IPS DF 6.9 (cell line): ENCODE results near the gene HYCC1.
A peak's percentile ranks its signal among the peaks of the same experiment; 100 is the strongest.
"Not testable (repeated sequence)": the region's sequence is repeated elsewhere in the genome, so short reads cannot be mapped to it uniquely, and the experiment has no call there.

Experiments
- DNase-seq: peaks from one replicate; pipeline ENCODE4 v3.0.0-alpha.2; 2013; ENCODE audit warnings: low read depth, low spot score
- H3K27ac ChIP-seq: one replicate; pipeline ENCODE4 v1.5.1; 2013; ENCODE audit warnings: low read length, control low read depth
- H3K27me3 ChIP-seq: 2 replicates; pipeline ENCODE4 v1.6.1; 2013; ENCODE audit warnings: mild to moderate bottlenecking, low read length; ENCODE audit not compliant: control insufficient read depth, insufficient read depth
- H3K36me3 ChIP-seq: 2 replicates; pipeline ENCODE4 v1.6.1; 2013; ENCODE audit warnings: low read length; ENCODE audit not compliant: control insufficient read depth, insufficient read depth
- H3K4me1 ChIP-seq: 2 replicates; pipeline ENCODE4 v1.6.1; 2013; ENCODE audit warnings: low read length; ENCODE audit not compliant: control insufficient read depth, insufficient read depth
- H3K4me3 ChIP-seq: 2 replicates; pipeline ENCODE4 v1.5.1; 2013; ENCODE audit warnings: mild to moderate bottlenecking, low read length
- H3K9me3 ChIP-seq: 2 replicates; pipeline ENCODE4 v1.6.1; 2013; ENCODE audit warnings: low read length, inconsistent platforms; ENCODE audit not compliant: control insufficient read depth, insufficient read depth
- WGBS: extraction: QIAGEN DNeasy Blood & Tissue Kit; methylation state at CpG from one replicate; pipeline ENCODE4 v1.1.7; 2013; ENCODE audit warnings: mixed read lengths, missing lambda C conversion rate; ENCODE audit not compliant: insufficient read length, insufficient coverage; 5-methylcytosine and 5-hydroxymethylcytosine counted together

The HYCC1 gene

GRCh38 chr7:23013715-23014649, at the start of gene HYCC1:
HYCC1 (minus strand) TSS chr7:23014130; CDS start chr7:22991111, 23,019 bp downstream.
- Histone ChIP-seq H3K9me3 (no peaks in the 10 kb centered on the region), H3K36me3 (no peaks in the 10 kb centered on the region), H3K4me3 (peak within 1 kb of the TSS; percentile 42), H3K27ac (no peak within 1 kb of the TSS), H3K4me1 (peaks cover 3% of the 10 kb centered on the region; the same call in 1 of the 2 replicates), H3K27me3 (no peaks in the 10 kb centered on the region)
- DNase-seq: peak; percentile 95
- no CpG with 5 or more reads among the region's 61 CpGs for WGBS

DNA sequence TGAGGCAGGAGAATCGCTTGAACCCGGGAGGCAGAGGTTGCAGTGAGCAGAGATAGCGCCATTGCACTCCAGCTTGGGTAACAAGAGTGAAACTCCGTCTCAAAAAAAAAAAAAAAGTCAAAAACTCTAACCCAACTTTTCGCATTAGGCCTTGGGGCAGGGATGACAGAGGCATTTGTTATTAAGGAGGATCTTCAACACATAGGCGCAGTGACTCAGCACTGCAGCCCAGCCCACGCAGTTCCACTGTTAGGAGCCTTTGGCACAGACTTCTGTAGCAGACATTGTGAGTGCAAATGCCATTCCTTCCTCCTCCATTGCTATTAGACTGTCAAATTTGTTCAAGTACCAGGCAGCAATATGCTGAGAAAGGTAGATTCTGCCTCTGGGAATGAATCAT, 48.5 kb upstream of the HYCC1 start:
- no peaks in the 10 kb centered on the region for H3K27me3 ChIP-seq
- H3K9me3 ChIP-seq: no peaks in the 10 kb centered on the region
- H3K36me3 ChIP-seq: no peaks in the 10 kb centered on the region
- WGBS: no CpG with 5 or more reads among the region's 7 CpGs
- no peaks in the 10 kb centered on the region for H3K4me1 ChIP-seq
- DNase-seq: no peak
- H3K27ac ChIP-seq: no peak overlapping the region
- H3K4me3 ChIP-seq: no peak overlapping the region

- Histone ChIP-seq H3K4me1 (no peaks in the 10 kb centered on the region), H3K36me3 (no peaks in the 10 kb centered on the region), H3K9me3 (no peaks in the 10 kb centered on the region), H3K27ac (no peak overlapping the region), H3K27me3 (no peaks in the 10 kb centered on the region), H3K4me3 (no peak overlapping the region)
- WGBS: no CpG with 5 or more reads among the region's 6 CpGs
- no peak for DNase-seq
These were observed 47.4 kb upstream of the HYCC1 start for GRCh38 chr7:23061327-23061726.

- Histone ChIP-seq H3K36me3 (no peaks in the 10 kb centered on the region), H3K4me3 (no peak overlapping the region), H3K4me1 (no peaks in the 10 kb centered on the region), H3K27ac (no peak overlapping the region), H3K9me3 (no peaks in the 10 kb centered on the region), H3K27me3 (no peaks in the 10 kb centered on the region)
- no peak for DNase-seq
- WGBS: no CpG with 5 or more reads among the region's 6 CpGs
These were observed 44.6 kb upstream of the HYCC1 start for GRCh38 chr7:23058408-23059096.

DNA sequence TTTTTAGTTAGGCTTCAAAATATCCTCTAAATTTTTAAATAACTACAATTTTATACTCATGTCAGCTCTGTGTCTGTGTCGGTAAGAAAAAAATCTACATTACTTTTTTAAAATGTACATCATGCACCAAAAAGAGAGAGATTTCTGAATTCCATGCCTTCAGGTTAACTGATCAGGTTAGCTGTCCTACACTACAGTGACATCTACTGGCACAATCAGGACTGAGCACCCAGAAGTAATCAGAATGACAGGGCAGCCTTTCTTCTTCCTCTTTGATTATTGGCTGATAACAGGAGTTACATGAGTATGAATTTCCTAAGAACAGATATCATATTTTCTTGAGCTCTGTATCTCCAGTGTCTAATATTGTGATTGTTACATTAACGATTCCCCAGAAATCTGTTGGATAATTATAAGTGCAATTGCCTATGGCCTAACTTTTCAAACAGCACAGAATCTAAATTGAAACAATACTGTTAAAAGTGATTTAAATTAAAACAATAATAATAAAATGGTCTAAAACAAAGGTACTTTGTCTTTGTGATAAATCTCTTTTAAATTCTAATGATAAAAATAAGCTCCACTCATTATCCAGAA, 41.8 kb upstream of the HYCC1 start:
- no peaks in the 10 kb centered on the region for H3K9me3 ChIP-seq
- H3K4me3 ChIP-seq: no peak overlapping the region
- H3K36me3 ChIP-seq: no peaks in the 10 kb centered on the region
- WGBS: no CpG with 5 or more reads among the region's 2 CpGs
- no peaks in the 10 kb centered on the region for H3K4me1 ChIP-seq
- H3K27me3 ChIP-seq: no peaks in the 10 kb centered on the region
- DNase-seq: peak; percentile 45
- no peak overlapping the region for H3K27ac ChIP-seq

GRCh38 chr7:23051124-23051485, 37.2 kb upstream of the HYCC1 start:
- DNase-seq, H3K27ac ChIP-seq, H3K4me3 ChIP-seq, H3K4me1 ChIP-seq, H3K36me3 ChIP-seq, H3K27me3 ChIP-seq, H3K9me3 ChIP-seq: not testable (repeated sequence)
- no CpG with 5 or more reads among the region's 3 CpGs for WGBS

GRCh38 chr7:23046336-23046735, 32.4 kb upstream of the HYCC1 start:
- WGBS: no CpG with 5 or more reads among the region's 29 CpGs
- not testable (repeated sequence) for H3K27me3 ChIP-seq, H3K4me1 ChIP-seq, H3K36me3 ChIP-seq, DNase-seq, H3K27ac ChIP-seq, H3K9me3 ChIP-seq, H3K4me3 ChIP-seq

DNA sequence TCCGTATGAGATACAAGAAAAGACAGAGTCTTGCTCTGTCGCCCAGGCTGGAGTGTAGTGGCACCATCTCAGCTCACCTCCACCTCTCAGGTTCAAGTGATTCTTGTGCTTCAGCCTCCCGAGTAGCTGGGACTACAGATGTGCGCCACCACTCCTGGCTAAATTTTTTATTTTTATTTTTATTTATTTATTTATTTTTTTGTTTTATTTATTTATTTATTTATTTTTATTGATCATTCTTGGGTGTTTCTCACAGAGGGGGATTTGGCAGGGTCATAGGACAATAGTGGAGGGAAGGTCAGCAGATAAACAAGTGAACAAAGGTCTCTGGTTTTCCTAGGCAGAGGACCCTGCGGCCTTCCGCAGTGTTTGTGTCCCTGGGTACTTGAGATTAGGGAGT, 31.2 kb upstream of the HYCC1 start:
- not testable (repeated sequence) for H3K9me3 ChIP-seq, H3K27ac ChIP-seq, H3K4me3 ChIP-seq, H3K27me3 ChIP-seq, H3K36me3 ChIP-seq, DNase-seq, H3K4me1 ChIP-seq
- WGBS: no CpG with 5 or more reads among the region's 6 CpGs

DNA sequence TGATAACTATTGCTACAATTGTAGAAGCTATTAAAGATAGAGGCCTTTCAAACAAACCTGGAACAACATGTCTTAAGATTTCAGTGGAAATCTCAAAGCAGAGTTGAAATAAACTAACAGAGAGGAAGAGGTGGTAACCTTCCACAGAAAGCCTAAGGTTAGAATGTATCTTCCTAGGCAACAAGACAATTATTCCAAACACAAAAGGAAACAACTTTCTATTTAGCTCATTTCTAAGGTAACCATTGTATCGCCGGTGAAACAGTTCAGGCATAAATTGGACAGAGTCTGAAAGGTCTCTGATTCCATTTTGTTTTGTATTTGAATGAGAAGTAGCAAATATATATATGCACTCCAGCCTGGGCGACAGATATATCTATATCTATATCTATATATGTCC, 30.7 kb upstream of the HYCC1 start:
- Histone ChIP-seq H3K27ac (no peak overlapping the region), H3K4me3 (no peak overlapping the region), H3K4me1 (no peaks in the 10 kb centered on the region), H3K36me3 (no peaks in the 10 kb centered on the region), H3K27me3 (no peaks in the 10 kb centered on the region), H3K9me3 (no peaks in the 10 kb centered on the region)
- no CpG with 5 or more reads among the region's 3 CpGs for WGBS
- DNase-seq: no peak

GRCh38 chr7:23043441-23043840, 29.5 kb upstream of the HYCC1 start:
- no peaks in the 10 kb centered on the region for H3K36me3 ChIP-seq
- no peak for DNase-seq
- H3K9me3 ChIP-seq: no peaks in the 10 kb centered on the region
- H3K4me3 ChIP-seq: no peak overlapping the region
- WGBS: no CpG with 5 or more reads among the region's 2 CpGs
- no peaks in the 10 kb centered on the region for H3K4me1 ChIP-seq
- H3K27ac ChIP-seq: no peak overlapping the region
- H3K27me3 ChIP-seq: no peaks in the 10 kb centered on the region
